Testis (tissue), 2 donors: ENCODE data around the gene HMCN2.

ENCODE experiments used
- CTCF ChIP-seq, 3 experiments: fragments of 450-650 bp in 2 of 3; fragments of 200-600 bp in 1 of 3; sonication (generic) in 1 of 3; IDR thresholded peaks; one replicate each; pipeline ENCODE4 v1.5.1; 2016 to 2019; ENCODE audit warnings: antibody characterized with exemption in 3 of 3, mild to moderate bottlenecking in 2 of 3, moderate library complexity in 1 of 3
- POLR2A ChIP-seq: fragments of 450-650 bp; IDR thresholded peaks from one replicate; pipeline ENCODE4 v1.6.1; 2017; ENCODE audit warnings: antibody characterized with exemption, mild to moderate bottlenecking, moderate library complexity

DNA sequence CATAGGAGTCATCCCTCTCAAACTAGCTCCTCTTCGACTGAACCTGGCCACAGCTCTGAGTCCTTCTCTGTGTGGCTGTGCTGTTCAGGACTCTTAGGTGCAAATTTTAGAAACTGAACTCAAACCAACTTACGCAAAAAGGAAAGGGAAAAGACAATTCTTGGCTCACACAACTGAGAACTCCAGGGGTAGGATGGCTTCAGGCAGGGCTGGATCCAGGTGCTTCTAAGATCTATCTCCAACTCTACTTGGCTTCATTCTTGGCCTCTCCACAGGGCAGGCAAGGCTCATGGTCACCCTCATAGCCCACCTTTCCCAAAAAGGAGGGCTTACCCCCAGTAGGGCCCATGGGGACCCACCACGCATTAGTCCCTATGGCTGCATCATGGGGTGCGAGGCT is 187.3 kb downstream of the HMCN2 start:
- TF ChIP-seq CTCF (IDR thresholded peaks at IDR 0.05) (no peak), POLR2A (no peak)
